DMS79 treated with DMSO at 0.1 percent for 48 hours (cell line): ENCODE data around the gene THAP4.

Experiments used
- DNase-seq: peaks from one replicate; lab custom pipeline; 2025; lab: John Stamatoyannopoulos, UW

The THAP4 gene

DNA sequence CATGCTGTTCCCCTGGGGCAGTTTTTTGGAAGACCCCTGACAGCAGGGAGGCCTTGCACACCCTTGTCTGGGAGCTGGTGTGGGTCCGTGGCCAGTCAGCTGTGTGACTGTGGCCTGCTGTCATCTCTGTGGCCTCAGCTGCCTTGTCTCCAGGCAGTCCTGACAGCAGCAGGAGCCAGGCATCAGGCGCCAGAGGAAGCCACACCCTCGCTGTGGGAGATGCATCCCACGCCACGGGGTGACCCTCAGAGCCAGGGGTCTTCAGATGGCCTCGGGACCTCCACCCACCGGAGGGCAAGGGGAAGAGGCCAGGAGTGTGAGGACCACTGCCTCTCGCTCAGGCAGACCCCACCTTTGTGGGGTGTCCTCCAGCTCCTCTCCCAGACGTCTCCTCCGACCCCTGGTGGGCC, 73.4 kb downstream of the THAP4 start:
- DNase-seq: no peak

DNA sequence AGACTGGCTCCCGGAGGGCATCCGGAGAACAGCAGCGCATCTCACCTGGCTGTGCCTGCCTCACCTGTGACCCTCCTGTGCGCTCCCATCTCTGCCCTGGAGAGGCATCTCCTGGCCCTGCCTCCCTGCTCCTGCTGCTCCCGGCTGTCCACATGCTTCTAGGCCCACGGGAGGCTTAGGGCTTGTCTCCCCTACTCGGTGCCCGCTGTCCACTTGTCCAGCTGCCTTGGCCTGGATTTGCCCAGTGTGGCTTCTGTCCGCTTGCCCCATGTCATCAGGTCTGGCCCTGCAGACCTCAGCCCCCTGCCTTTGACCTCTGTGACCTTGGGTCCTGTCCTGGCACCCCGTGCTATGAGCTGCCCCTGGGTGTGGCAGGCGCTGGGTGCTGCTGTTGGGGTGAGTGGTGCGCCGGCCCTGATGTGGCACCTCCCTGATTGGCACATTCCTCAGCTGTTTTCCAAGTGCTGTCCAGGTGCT, 73.9 kb downstream of the THAP4 start:
- DNase-seq: no peak

GRCh38 chr2:241562269-241562891, 74.6 kb downstream of the THAP4 start:
- no peak for DNase-seq

DNA sequence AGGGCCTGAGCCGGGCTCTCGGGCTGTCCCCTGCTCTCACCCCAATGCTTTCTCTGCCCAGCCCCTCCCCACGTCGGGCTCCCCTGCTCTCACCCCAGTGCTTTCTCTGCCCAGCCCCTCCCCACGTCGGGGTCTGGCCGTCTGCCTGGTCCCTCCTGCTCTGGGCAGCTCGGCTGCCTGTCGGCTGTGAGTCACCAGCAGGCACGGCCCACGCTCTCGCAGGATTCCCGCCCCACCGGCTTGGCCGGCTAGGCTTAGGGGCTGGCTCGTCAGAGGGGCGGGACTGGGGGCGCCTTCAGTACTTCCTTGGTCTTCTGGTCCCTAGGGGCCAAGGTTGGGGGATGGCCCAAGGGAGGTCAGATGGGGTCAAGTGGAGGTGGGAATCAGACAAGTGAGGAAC, 75.1 kb downstream of the THAP4 start:
- DNase-seq: no peak

GRCh38 chr2:241560883-241561474, 76.0 kb downstream of the THAP4 start:
- DNase-seq: no peak

DNA sequence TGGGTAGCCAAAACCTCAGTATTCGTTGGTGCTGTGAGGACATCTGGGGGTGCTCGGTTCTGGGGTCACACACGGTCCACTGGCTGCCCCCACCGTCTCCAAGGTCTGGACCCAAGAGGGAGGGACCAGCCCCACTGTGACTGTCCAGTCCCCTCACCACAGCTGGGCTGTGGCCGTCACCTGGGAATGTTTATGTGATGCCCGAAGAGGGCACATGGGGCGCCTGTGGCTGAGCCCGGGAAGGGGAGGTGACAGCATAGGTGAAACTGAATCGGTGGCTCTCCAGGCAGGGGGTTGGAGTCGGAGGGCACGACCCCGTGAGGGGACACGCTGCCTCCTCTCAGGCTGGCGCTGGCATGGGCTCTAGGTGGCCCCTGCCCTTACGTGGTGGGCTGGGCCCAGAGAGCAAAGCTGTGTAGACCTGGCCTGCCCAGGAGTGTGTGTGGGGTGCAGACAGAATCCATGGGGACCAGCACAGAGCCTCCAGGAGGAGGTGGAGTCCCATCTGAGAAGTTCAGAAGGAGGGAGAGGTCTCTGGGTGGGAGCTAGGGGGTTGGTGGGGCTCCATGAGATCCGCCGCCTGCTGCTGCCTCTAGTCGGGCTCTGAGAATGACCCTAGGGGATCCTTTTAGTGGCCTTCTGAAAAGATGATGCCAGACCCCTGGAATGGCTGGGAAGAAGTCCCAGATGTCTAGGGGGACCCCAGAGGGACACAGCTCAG, 76.6 kb downstream of the THAP4 start:
- no peak for DNase-seq

- DNase-seq: peak; percentile 29
These were observed 77.4 kb downstream of the THAP4 start for GRCh38 chr2:241559323-241560161.

- DNase-seq: peak; percentile 64
These were observed 78.2 kb downstream of the THAP4 start, which contains the start of gene BOK for GRCh38 chr2:241558532-241559322. TSS of gene BOK (plus strand) at chr2:241558745. CDS start at chr2:241559484, 739 bp downstream.

GRCh38 chr2:241556746-241557145, 80.2 kb downstream of the THAP4 start:
- DNase-seq: no peak

GRCh38 chr2:241555711-241556110, 81.2 kb downstream of the THAP4 start:
- no peak for DNase-seq

DNA sequence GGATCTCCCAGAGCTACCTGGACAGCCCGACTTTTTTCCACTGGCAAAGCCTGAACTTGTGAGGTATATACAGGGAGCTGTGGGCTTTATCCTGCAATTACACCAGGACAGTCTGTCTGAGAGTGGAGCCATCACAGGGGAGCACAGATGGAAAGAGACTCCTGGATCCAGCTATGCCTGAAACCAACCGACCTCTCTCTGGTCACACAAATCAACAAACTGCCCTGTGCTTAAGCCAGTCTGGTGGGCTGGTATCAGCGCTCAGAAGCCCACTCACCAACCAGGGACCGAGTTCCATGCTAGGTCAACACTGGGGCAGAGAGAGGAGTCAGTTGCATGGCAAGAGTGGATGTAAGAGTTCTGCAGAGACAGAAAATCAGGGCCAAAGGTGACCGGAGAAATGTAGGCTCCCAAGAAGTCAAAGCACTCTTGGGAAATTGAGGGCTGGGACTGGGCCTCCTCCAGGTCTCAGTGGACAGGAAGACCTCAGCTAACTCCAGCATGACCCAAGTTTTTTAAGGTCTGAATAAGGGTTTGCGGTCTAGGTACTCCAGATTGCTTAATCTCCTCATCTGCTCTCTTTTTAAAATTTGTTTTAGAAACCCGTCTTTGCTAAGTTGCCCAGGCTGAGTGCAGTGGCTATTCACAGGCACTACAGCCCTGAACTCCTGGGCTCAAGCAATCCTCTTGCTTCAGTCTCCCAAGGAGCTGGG, 82.2 kb downstream of the THAP4 start:
- no peak for DNase-seq

DNA sequence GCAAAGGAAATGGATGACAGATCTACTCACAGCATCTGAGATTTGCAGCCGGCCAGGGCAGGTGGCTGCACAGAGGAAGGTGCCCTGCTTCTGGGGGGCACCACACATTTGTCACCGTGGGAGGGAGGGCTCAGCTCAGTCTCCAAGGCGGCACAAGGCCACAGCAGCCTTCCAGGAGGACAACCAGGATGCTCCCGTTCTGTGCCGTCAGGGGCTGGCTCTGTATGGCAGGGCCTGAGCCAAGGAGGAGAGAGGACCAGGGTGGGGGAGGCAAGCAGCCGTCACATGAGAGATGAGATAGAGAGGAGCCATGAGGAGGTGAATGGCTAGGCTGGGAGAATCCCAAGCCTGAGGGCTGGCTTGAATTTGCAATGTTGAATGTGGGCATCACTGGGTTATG, 83.0 kb downstream of the THAP4 start:
- DNase-seq: no peak

GRCh38 chr2:241553512-241553830, 83.5 kb downstream of the THAP4 start:
- no peak for DNase-seq

- peak; percentile 51 for DNase-seq
These were observed 84.8 kb downstream of the THAP4 start for GRCh38 chr2:241551998-241552737.

- DNase-seq: no peak
These were observed 85.4 kb downstream of the THAP4 start for GRCh38 chr2:241551599-241551997.

- peak; percentile 94 for DNase-seq
These were observed 86.1 kb downstream of the THAP4 start for GRCh38 chr2:241550616-241551580.

DNA sequence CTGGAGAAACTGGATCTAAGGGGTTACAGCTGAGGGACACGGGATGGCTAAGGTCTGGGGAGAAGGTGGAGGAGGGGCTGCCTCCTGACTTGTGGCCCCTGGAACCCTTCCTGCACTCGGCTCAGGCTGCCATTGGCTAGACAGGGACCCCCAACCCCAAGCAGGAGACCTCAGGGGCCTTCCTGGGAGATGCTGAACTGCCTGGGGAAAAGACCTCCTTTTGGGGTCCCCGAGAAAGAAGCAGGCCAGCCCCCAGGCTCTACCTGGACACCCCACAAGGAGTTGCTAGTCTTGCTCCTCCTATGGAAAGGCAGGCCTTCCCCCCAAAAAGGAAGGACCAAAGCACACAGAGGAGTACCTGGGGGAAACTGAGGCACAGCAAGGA, 88.5 kb downstream of the THAP4 start:
- no peak for DNase-seq

DNA sequence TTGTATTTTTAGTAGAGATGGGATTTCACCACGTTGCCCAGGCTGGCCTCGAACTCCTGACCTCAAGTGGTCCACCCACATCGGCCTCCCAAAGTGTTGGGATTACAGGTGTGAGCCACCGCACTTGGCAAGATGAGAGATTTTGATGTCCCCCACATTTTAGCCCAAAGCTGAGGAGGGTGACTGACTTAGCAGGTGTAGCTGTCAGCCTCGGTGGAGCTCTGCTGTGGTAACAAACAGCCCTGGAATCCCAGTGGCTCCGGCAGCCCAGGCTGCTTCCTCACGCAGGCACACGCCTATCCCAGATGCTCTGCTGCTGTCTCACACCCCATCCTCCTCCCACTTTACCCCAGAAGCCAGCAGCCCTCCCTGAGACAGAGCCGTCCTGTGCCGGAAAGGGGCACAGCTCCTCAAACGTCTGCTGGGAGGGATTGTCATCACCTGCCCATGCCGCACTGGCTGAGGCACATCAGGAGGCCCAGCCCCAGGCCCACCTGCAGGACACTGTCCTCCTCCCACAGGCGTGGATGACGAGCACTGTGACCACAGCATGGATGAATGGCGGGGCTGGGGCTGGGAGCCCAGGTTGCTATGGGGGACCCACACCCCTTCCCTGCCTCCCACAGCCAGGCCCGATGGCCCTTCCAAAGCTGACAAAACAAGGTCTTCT, 89.0 kb downstream of the THAP4 start:
- no peak for DNase-seq
